ENCODE results near the gene ZNF516.

ZNF516 gene

GRCh38 chr18:76346490-76347130 lies 148.4 kb downstream of the ZNF516 start:
- Histone ChIP-seq H3K27me3 (ENCODE audit: insufficient read depth, poor library complexity, severe bottlenecking) (peaks cover 5% of the 10 kb centered on the region), H3K27ac (replicated peaks) (no peak overlapping the region), H3K4me3 (replicated peaks; ENCODE audit: insufficient read depth, low read length) (no peak overlapping the region)
- TF ChIP-seq REST (IDR thresholded peaks at IDR 0.05; ENCODE audit: insufficient replicate concordance, low read depth) (no peak), CTCF (IDR thresholded peaks at IDR 0.05; ENCODE audit: insufficient read depth, low read length) (no peak)
- DNase-seq (ENCODE audit: low read depth in 1 of 2, low spot score in 1 of 2), result no peak

- peaks cover 2% of the 10 kb centered on the region for H3K27me3 ChIP-seq (ENCODE audit: insufficient read depth, poor library complexity, severe bottlenecking)
- no peak overlapping the region for H3K4me3 ChIP-seq (replicated peaks; ENCODE audit: insufficient read depth, low read length)
- TF ChIP-seq POLR2AphosphoS5 (IDR thresholded peaks at IDR 0.05; ENCODE audit: low read depth) (no peak), SPI1 (IDR thresholded peaks at IDR 0.05; ENCODE audit: borderline replicate concordance, low read depth) (no peak), REST (IDR thresholded peaks at IDR 0.05; ENCODE audit: insufficient replicate concordance, low read depth) (no peak), CTCF (IDR thresholded peaks at IDR 0.05; ENCODE audit: insufficient read depth, low read length) (no peak), GABPA (IDR thresholded peaks at IDR 0.05; ENCODE audit: low read depth) (no peak)
- H3K27ac ChIP-seq (replicated peaks), result no peak overlapping the region
- DNase-seq (ENCODE audit: low read depth in 1 of 2, low spot score in 1 of 2), result no peak
Observed at GRCh38 chr18:76345901-76346300, 149.1 kb downstream of the ZNF516 start.

GRCh38 chr18:76343938-76344569 lies 151.0 kb downstream of the ZNF516 start:
- Histone ChIP-seq H3K4me3 (replicated peaks; ENCODE audit: insufficient read depth, low read length) (no peak overlapping the region), H3K27me3 (ENCODE audit: insufficient read depth, poor library complexity, severe bottlenecking) (no peaks in the 10 kb centered on the region), H3K27ac (replicated peaks) (no peak overlapping the region)
- TF ChIP-seq REST (IDR thresholded peaks at IDR 0.05; ENCODE audit: insufficient replicate concordance, low read depth) (no peak), CTCF (IDR thresholded peaks at IDR 0.05; ENCODE audit: insufficient read depth, low read length) (no peak), GABPA (IDR thresholded peaks at IDR 0.05; ENCODE audit: low read depth) (no peak), POLR2AphosphoS5 (IDR thresholded peaks at IDR 0.05; ENCODE audit: low read depth) (no peak), SPI1 (IDR thresholded peaks at IDR 0.05; ENCODE audit: borderline replicate concordance, low read depth) (no peak)
- no peak for DNase-seq (ENCODE audit: low read depth in 1 of 2, low spot score in 1 of 2)
